Breast epithelium (tissue), 4 donors: ENCODE results near the gene TTLL11. TPM values are rescaled to one million over a fixed set of nuclear protein-coding genes. Genes with fewer than 3 reads are reported as not detected.

Experiments
- DNase-seq, 2 donors: peaks; one replicate each; pipeline ENCODE4 v3.0.0-alpha.2; 2019; ENCODE audit warnings: low spot score in 2 of 2
- H3K27ac ChIP-seq, 2 donors: fragments of 200-600 bp; sonication (generic) in 1 of 2; one replicate each; pipeline ENCODE4 v1.5.1; 2016 to 2019; ENCODE audit warnings: mild to moderate bottlenecking in 1 of 2
- H3K27me3 ChIP-seq, 2 donors: fragments of 200-600 bp; sonication (generic) in 1 of 2; one replicate each; pipeline versions ENCODE4 v1.5.1 to v1.6.0; 2017 to 2019; ENCODE audit warnings: control low read depth in 1 of 2, mild to moderate bottlenecking in 1 of 2
- H3K36me3 ChIP-seq: fragments of 200-600 bp; one replicate; pipeline ENCODE4 v1.5.1; 2019
- H3K4me1 ChIP-seq, 2 donors: fragments of 200-600 bp; sonication (generic); one replicate each; pipeline ENCODE4 v1.5.1; 2016 to 2019; ENCODE audit warnings: control low read depth in 1 of 2
- H3K4me3 ChIP-seq, 3 donors: fragments of 200-600 bp; sonication (generic); 1 replicate in 2 of 3; 2 replicates in 1 of 3; pipeline ENCODE4 v1.5.1; 2016 to 2019; ENCODE audit warnings: mild to moderate bottlenecking in 3 of 3, moderate library complexity in 2 of 3
- H3K9me3 ChIP-seq, 2 donors: fragments of 200-600 bp; sonication (generic) in 1 of 2; one replicate each; pipeline ENCODE4 v1.5.1; 2016 to 2019; ENCODE audit warnings: control low read depth in 1 of 2
- CTCF ChIP-seq, 3 donors: fragments of 450-650 bp; IDR thresholded peaks; one replicate each; pipeline ENCODE4 v1.5.1; 2016 to 2017; ENCODE audit warnings: antibody characterized with exemption in 3 of 3, mild to moderate bottlenecking in 3 of 3, moderate library complexity in 3 of 3
- POLR2A ChIP-seq: fragments of 450-650 bp; IDR thresholded peaks from one replicate; pipeline ENCODE4 v1.6.1; 2016; ENCODE audit warnings: antibody characterized with exemption, mild to moderate bottlenecking, moderate library complexity
- POLR2AphosphoS5 ChIP-seq, 3 donors: sonication (generic); formaldehyde crosslinking; IDR thresholded peaks; one replicate each; pipeline ENCODE4 v1.6.1; 2017; ENCODE audit warnings: antibody characterized with exemption in 3 of 3
- intact Hi-C: fragments of 100-400 bp; cut with DNase I; formaldehyde crosslinking; loops from one replicate; pipeline ENCODE4 v1.15.1; 2023; ENCODE audit warnings: low total_unique reads
- total RNA-seq, 3 donors: library from RNA; depleted of rRNA; stranded (reverse); fragments of >200 nt; gene quantifications; one replicate each; pipeline ENCODE4 v1.1.0, GENCODE V29; 2016

The TTLL11 gene
- total RNA-seq, 3 donors from 2014 or later: 9.0 to 12.1 (median 10.0) TPM

DNA sequence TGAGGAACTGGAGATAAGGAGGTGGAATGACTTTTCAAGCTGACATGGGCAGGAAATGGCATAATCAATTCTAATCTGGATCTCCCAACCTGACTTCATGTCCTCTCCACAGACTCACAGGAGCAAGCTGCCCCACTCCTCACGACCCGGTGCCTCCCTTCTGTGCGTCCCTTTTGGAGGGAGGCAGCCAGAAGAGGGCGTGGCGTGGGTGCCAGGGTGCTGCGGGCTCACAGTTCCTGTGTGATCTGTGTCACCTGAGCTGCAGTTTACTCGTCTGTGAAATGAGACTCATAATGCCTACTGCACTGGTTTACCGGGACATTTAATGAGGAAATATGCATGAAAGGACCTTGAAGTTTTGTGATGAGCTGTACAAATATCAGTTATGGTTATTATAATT lies 234.3 kb downstream of the TTLL11 start:
- Histone ChIP-seq H3K27me3 (no peaks in the 10 kb centered on the region), H3K4me3 (no peak overlapping the region), H3K4me1 (peaks cover 0 to 5% of the 10 kb centered on the region in 2 donors), H3K9me3 (no peaks in the 10 kb centered on the region), H3K27ac (no peak overlapping the region), H3K36me3 (no peaks in the 10 kb centered on the region)
- intact Hi-C loops: no loop called here
- no peak for TF ChIP-seq CTCF (IDR thresholded peaks at IDR 0.05)
- TF ChIP-seq POLR2AphosphoS5 (IDR thresholded peaks at IDR 0.05): no peak
- no peak for TF ChIP-seq POLR2A
- DNase-seq: no peak

GRCh38 chr9:121857928-121858327 lies 235.2 kb downstream of the TTLL11 start:
- peak in 1 of 2 donors; percentile 9 for DNase-seq
- no peaks in the 10 kb centered on the region for H3K27me3 ChIP-seq
- TF ChIP-seq CTCF (IDR thresholded peaks at IDR 0.05) (no peak), POLR2A (no peak), POLR2AphosphoS5 (IDR thresholded peaks at IDR 0.05) (no peak)
- no peak overlapping the region for H3K27ac ChIP-seq
- no peaks in the 10 kb centered on the region for H3K9me3 ChIP-seq
- H3K36me3 ChIP-seq: no peaks in the 10 kb centered on the region
- H3K4me3 ChIP-seq: no peak overlapping the region
- intact Hi-C loops: no loop called here
- peaks cover 0 to 5% of the 10 kb centered on the region in 2 donors for H3K4me1 ChIP-seq

DNA sequence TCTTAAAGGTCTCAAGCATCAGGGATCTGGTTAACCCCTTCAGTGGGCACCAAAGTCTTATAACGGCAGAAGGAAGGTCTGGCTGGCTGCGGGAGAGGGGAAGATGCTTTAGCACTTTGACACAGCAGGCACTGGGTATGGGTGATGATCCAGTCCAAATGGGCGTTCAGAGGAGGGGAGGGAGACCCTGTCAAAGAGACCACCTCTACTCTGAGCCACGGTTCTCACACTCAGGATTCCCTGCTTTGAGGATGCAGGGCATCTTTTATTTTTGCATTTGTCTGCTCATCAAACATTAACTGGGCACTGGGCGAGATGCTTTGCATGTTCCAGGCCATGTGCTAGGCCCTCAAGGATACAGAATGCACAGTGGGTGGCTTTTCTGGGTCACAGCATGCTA lies 237.6 kb downstream of the TTLL11 start:
- no peaks in the 10 kb centered on the region for H3K9me3 ChIP-seq
- no peak overlapping the region for H3K27ac ChIP-seq
- no peaks in the 10 kb centered on the region for H3K36me3 ChIP-seq
- intact Hi-C loops: no loop called here
- DNase-seq: no peak
- TF ChIP-seq CTCF (IDR thresholded peaks at IDR 0.05): no peak
- TF ChIP-seq POLR2A: no peak
- no peak for TF ChIP-seq POLR2AphosphoS5 (IDR thresholded peaks at IDR 0.05)
- H3K4me3 ChIP-seq: no peak overlapping the region
- H3K4me1 ChIP-seq: peaks cover 0 to 4% of the 10 kb centered on the region in 2 donors
- no peaks in the 10 kb centered on the region for H3K27me3 ChIP-seq

- Histone ChIP-seq H3K4me3 (no peak overlapping the region), H3K27me3 (no peaks in the 10 kb centered on the region), H3K27ac (peak overlapping the region; percentile 70 to 90), H3K4me1 (peaks cover 0 to 4% of the 10 kb centered on the region in 2 donors), H3K36me3 (no peaks in the 10 kb centered on the region), H3K9me3 (no peaks in the 10 kb centered on the region)
- no peak for DNase-seq
- TF ChIP-seq CTCF (IDR thresholded peaks at IDR 0.05) (no peak), POLR2A (no peak), POLR2AphosphoS5 (IDR thresholded peaks at IDR 0.05) (no peak)
- intact Hi-C loops: loop anchor here (1.0 kb wide), 1 partner anchor 42 kb away; no protein-coding TSS in a partner anchor
These were observed 239.3 kb downstream of the TTLL11 start for GRCh38 chr9:121853617-121854395.
